ENCODE data around the gene PIAS2.

Gene PIAS2

GRCh38 chr18:46787674-46788073, 129.6 kb downstream of the PIAS2 start:
- in situ Hi-C loops (cut with MboI; ENCODE audit: low pct_unique_long_range_greater_than_20kb, low sequenced_read_pairs), result no loop called here
- no peak for DNase-seq

GRCh38 chr18:46772357-46772756, 144.9 kb downstream of the PIAS2 start:
- in situ Hi-C loops (cut with MboI; ENCODE audit: low pct_unique_long_range_greater_than_20kb, low sequenced_read_pairs), result no loop called here
- peak; percentile 49 for DNase-seq

- peak; percentile 16 for DNase-seq
- in situ Hi-C loops (cut with MboI; ENCODE audit: low pct_unique_long_range_greater_than_20kb, low sequenced_read_pairs), result no loop called here
Observed at GRCh38 chr18:46771141-46771540, 146.2 kb downstream of the PIAS2 start.

GRCh38 chr18:46770708-46771107, 146.6 kb downstream of the PIAS2 start:
- no peak for DNase-seq
- in situ Hi-C loops (cut with MboI; ENCODE audit: low pct_unique_long_range_greater_than_20kb, low sequenced_read_pairs), result no loop called here

GRCh38 chr18:46768166-46768921, 149.0 kb downstream of the PIAS2 start:
- in situ Hi-C loops (cut with MboI; ENCODE audit: low pct_unique_long_range_greater_than_20kb, low sequenced_read_pairs), result no loop called here

GRCh38 chr18:46767217-46767616, 150.1 kb downstream of the PIAS2 start:
- no peak for DNase-seq
- in situ Hi-C loops (cut with MboI; ENCODE audit: low pct_unique_long_range_greater_than_20kb, low sequenced_read_pairs), result no loop called here

More at GRCh38 chr18:46768166-46768921, 149.0 kb downstream of the PIAS2 start:
- no peak for DNase-seq

- in situ Hi-C loops (cut with MboI; ENCODE audit: low pct_unique_long_range_greater_than_20kb, low sequenced_read_pairs), result no loop called here
- no peak for DNase-seq
Observed at GRCh38 chr18:46764586-46764985, 152.7 kb downstream of the PIAS2 start.

- DNase-seq, result no peak
- in situ Hi-C loops (cut with MboI; ENCODE audit: low pct_unique_long_range_greater_than_20kb, low sequenced_read_pairs), result no loop called here
Observed at GRCh38 chr18:46761059-46761769, 156.1 kb downstream of the PIAS2 start.

- no peak for DNase-seq
Observed at GRCh38 chr18:46759890-46760289, 157.4 kb downstream of the PIAS2 start.

GRCh38 chr18:46756559-46757201, 160.6 kb downstream of the PIAS2 start, which contains the start of gene ST8SIA5:
Gene ST8SIA5, minus strand, starts transcription at chr18:46757053. Its CDS starts 545 bp downstream, at chr18:46756508.
- in situ Hi-C loops (cut with MboI; ENCODE audit: low pct_unique_long_range_greater_than_20kb, low sequenced_read_pairs), result no loop called here
- DNase-seq, result no peak

More at GRCh38 chr18:46759890-46760289, 157.4 kb downstream of the PIAS2 start:
- in situ Hi-C loops (cut with MboI; ENCODE audit: low pct_unique_long_range_greater_than_20kb, low sequenced_read_pairs), result no loop called here

- in situ Hi-C loops (cut with MboI; ENCODE audit: low pct_unique_long_range_greater_than_20kb, low sequenced_read_pairs), result no loop called here
- DNase-seq, result no peak
Observed at GRCh38 chr18:46756025-46756558, 161.2 kb downstream of the PIAS2 start.

GRCh38 chr18:46755315-46756024, 161.8 kb downstream of the PIAS2 start:
- DNase-seq, result no peak
- in situ Hi-C loops (cut with MboI; ENCODE audit: low pct_unique_long_range_greater_than_20kb, low sequenced_read_pairs), result no loop called here

GRCh38 chr18:46754661-46755292, 162.5 kb downstream of the PIAS2 start:
- in situ Hi-C loops (cut with MboI; ENCODE audit: low pct_unique_long_range_greater_than_20kb, low sequenced_read_pairs), result no loop called here
- no peak for DNase-seq

- in situ Hi-C loops (cut with MboI; ENCODE audit: low pct_unique_long_range_greater_than_20kb, low sequenced_read_pairs), result no loop called here
- no peak for DNase-seq
Observed at GRCh38 chr18:46754188-46754587, 163.1 kb downstream of the PIAS2 start.

All from KBM-7 (cell line).